ENCODE results near the gene DPH7. TPM values are rescaled to one million over a fixed set of nuclear protein-coding genes. Genes with fewer than 3 reads are reported as not detected.

DPH7 gene
- total RNA-seq, 1 donor = 20.3 TPM

GRCh38 chr9:137506274-137506673 is 72.5 kb downstream of the DPH7 start:
- H2AFZ ChIP-seq (ENCODE audit: low read length) = no peak overlapping the region

GRCh38 chr9:137505421-137506140 is 73.1 kb downstream of the DPH7 start:
- Histone ChIP-seq H3K4me2 (ENCODE audit: insufficient read depth, low read length) (no peak overlapping the region), H3K27ac (ENCODE audit: low read depth, low read length) (no peak overlapping the region), H3K36me3 (ENCODE audit: insufficient read depth, low read length) (no peaks in the 10 kb centered on the region), H3K4me3 (ENCODE audit: insufficient read depth, low read length) (no peak overlapping the region), H3K27me3 (ENCODE audit: insufficient read depth, low read length) (no peaks in the 10 kb centered on the region), H3K4me1 (ENCODE audit: insufficient read depth, low read length) (no peaks in the 10 kb centered on the region), H3K9me3 (ENCODE audit: low read depth, low read length) (no peaks in the 10 kb centered on the region), H4K20me1 (ENCODE audit: insufficient read depth, low read length) (no peaks in the 10 kb centered on the region), H2AFZ (ENCODE audit: low read length) (no peak overlapping the region), H3K79me2 (ENCODE audit: insufficient read depth, low read length) (no peaks in the 10 kb centered on the region)
- DNase-seq (ENCODE audit: insufficient read length, low spot score, missing footprints) = peak; percentile 58
- TF ChIP-seq CTCF (IDR thresholded peaks at IDR 0.05; ENCODE audit: extremely low read depth, low read depth, low read length) = no peak

More at GRCh38 chr9:137506274-137506673, 72.5 kb downstream of the DPH7 start:
- Histone ChIP-seq H4K20me1 (ENCODE audit: insufficient read depth, low read length) (no peaks in the 10 kb centered on the region), H3K9me3 (ENCODE audit: low read depth, low read length) (no peaks in the 10 kb centered on the region), H3K4me1 (ENCODE audit: insufficient read depth, low read length) (no peaks in the 10 kb centered on the region), H3K4me3 (ENCODE audit: insufficient read depth, low read length) (no peak overlapping the region), H3K79me2 (ENCODE audit: insufficient read depth, low read length) (no peaks in the 10 kb centered on the region), H3K4me2 (ENCODE audit: insufficient read depth, low read length) (no peak overlapping the region), H3K27ac (ENCODE audit: low read depth, low read length) (no peak overlapping the region), H3K36me3 (ENCODE audit: insufficient read depth, low read length) (no peaks in the 10 kb centered on the region), H3K27me3 (ENCODE audit: insufficient read depth, low read length) (no peaks in the 10 kb centered on the region)
- TF ChIP-seq CTCF (IDR thresholded peaks at IDR 0.05; ENCODE audit: extremely low read depth, low read depth, low read length) = no peak
- peak; percentile 87 for DNase-seq (ENCODE audit: insufficient read length, low spot score, missing footprints)

Other genes with a start within 250 kb of the DPH7 start
- gene EXD3, start 155.8 kb downstream of the DPH7 start, total RNA-seq = 7.6 and 10.0 TPM in 2 replicates
- gene NOXA1, start 155.5 kb downstream of the DPH7 start, total RNA-seq = 0.36 and 0.88 TPM in 2 replicates
- not detected in 2 replicates for gene ENTPD8, start 137.6 kb downstream of the DPH7 start, total RNA-seq
- gene NSMF, start 119.6 kb downstream of the DPH7 start, total RNA-seq = 19.2 and 22.4 TPM in 2 replicates
- 1.8 and 2.7 TPM in 2 replicates for gene PNPLA7, start 28.5 kb downstream of the DPH7 start, total RNA-seq
- gene MRPL41, start 27.0 kb downstream of the DPH7 start, total RNA-seq = 26.2 and 30.4 TPM in 2 replicates
- gene ZMYND19, start 11.6 kb upstream of the DPH7 start, total RNA-seq = 10.5 and 14.1 TPM in 2 replicates
- gene ARRDC1, start 26.8 kb upstream of the DPH7 start, total RNA-seq = 11.9 and 15.0 TPM in 2 replicates
- 38.0 and 46.3 TPM in 2 replicates for gene EHMT1, start 40.1 kb upstream of the DPH7 start, total RNA-seq